Heart left ventricle (tissue), 16 donors: ENCODE data around the gene CIART. TPM values are rescaled to one million over a fixed set of nuclear protein-coding genes. Genes with fewer than 3 reads are reported as not detected.

Experiments
- ATAC-seq, 4 donors: fragments of 200-7000 bp; cut with Tn5 transposase; one replicate each; pipeline ENCODE4 v1.9.1; 2020 to 2022; ENCODE audit warnings: moderate library complexity in 4 of 4, mild to moderate bottlenecking in 3 of 4, moderate number of reproducible peaks in 1 of 4
- DNase-seq, 5 donors: peaks; one replicate each; pipeline ENCODE4 v3.0.0-alpha.2; 2020
- H3K27ac ChIP-seq, 12 donors: fragments of 200-600 bp; sonication (generic) in 4 of 12; one replicate each; pipeline versions ENCODE4 v1.5.0 to v1.8.0; 2016 to 2022; ENCODE audit warnings: mild to moderate bottlenecking in 2 of 12
- H3K27me3 ChIP-seq, 9 donors: fragments of 200-600 bp; sonication (generic) in 2 of 9; one replicate each; pipeline versions ENCODE4 v1.5.1 to v1.8.0; 2016 to 2022; ENCODE audit warnings: mild to moderate bottlenecking in 3 of 9
- H3K36me3 ChIP-seq, 9 donors: fragments of 200-600 bp; sonication (generic) in 2 of 9; one replicate each; pipeline versions ENCODE4 v1.5.0 to v1.8.0; 2018 to 2022; ENCODE audit warnings: mild to moderate bottlenecking in 2 of 9
- H3K4me1 ChIP-seq, 12 donors: fragments of 200-600 bp; sonication (generic) in 4 of 12; one replicate each; pipeline versions ENCODE4 v1.5.0 to v1.8.0; 2016 to 2022; ENCODE audit warnings: mild to moderate bottlenecking in 3 of 12
- H3K4me3 ChIP-seq, 12 donors: fragments of 200-600 bp; sonication (generic) in 4 of 12; one replicate each; pipeline versions ENCODE4 v1.5.0 to v1.8.0; 2017 to 2022; ENCODE audit warnings: mild to moderate bottlenecking in 9 of 12, moderate library complexity in 4 of 12
- H3K9me3 ChIP-seq, 12 donors: fragments of 200-600 bp; sonication (generic) in 4 of 12; one replicate each; pipeline versions ENCODE4 v1.5.0 to v1.8.0; 2016 to 2022; ENCODE audit warnings: mild to moderate bottlenecking in 1 of 12
- POLR2A ChIP-seq, 2 donors: fragments of 450-650 bp; IDR thresholded peaks; one replicate each; pipeline ENCODE4 v1.6.1; 2017; ENCODE audit warnings: antibody characterized with exemption in 2 of 2, mild to moderate bottlenecking in 2 of 2, moderate library complexity in 2 of 2
- WGBS, 4 donors: extraction: QIAGEN DNeasy Blood & Tissue Kit in 2 of 4; methylation state at CpG; one replicate each; pipeline versions ENCODE4 v1.1.5 to v1.1.7; 2013 to 2018; 5-methylcytosine and 5-hydroxymethylcytosine counted together
- intact Hi-C, 10 donors: fragments of 100-400 bp; cut with DNase I; formaldehyde crosslinking; loops; one replicate each; pipeline versions ENCODE4 v1.11.1 to v1.14.2; 2022
- polyA plus RNA-seq, 2 donors: library from polyadenylated mRNA; stranded (reverse); fragments of 200-250 nt; gene quantifications; one replicate each; pipeline ENCODE4 v1.2.3, GENCODE V29; 2013
- total RNA-seq, 9 donors: library from RNA; depleted of rRNA in 2 of 9; stranded (reverse); fragments of >200 nt in 2 of 9; fragmentation: NEBNext Ultra II Directional in 3 of 9; extraction: Animal tissue kit (Norgen Biotek cat#: 25700) in 3 of 9; gene quantifications; one replicate each; pipeline versions ENCODE4 v1.1.0 to v1.2.4, GENCODE V29; 2016 to 2023
- TF ChIP-seq, protein P1 (sequence below), 12 donors: fragments of 200-600 bp; sonication (generic) in 4 of 12; IDR thresholded peaks; one replicate each; pipeline versions ENCODE4 v1.5.0 to v1.8.0; 2018 to 2022; ENCODE audit warnings: antibody characterized with exemption in 12 of 12, mild to moderate bottlenecking in 5 of 12
- donor health status: ischemic (EF 13 %, LVEDD 7.1; RV severe dilation, severe dysfunction).
- donor health status: healthy with polysubstance abuse.
- donor health status: DM: no; HTN: yes; CAD: no.
- donor health status: DM: no; HTN: no; CAD: no.
- donor health status: ischemic (EF 25% LVEDD 6.9; RV normal size, moderate dysfunction).
- donor health status: ischemic (EF 25% LVEDD 5.7; RV mildly dilated, moderate dysfunction).
- donor health status: healthy.
- donor health status: DM: yes; HTN: yes; CAD: no.
- donor health status: ischemic (EF 35%, LVEDD 5.7; RV mildly dilated, moderate dysfunction).
- donor health status: nonischemic (EF 11% LVEDD 7.7; RV severe dilation, severe dysfunction).
- donor health status: DM: yes; HTN: yes; CAD: no.
- donor health status: PGD.
- donor health status: ischemic (EF 29% LVEDD 5.4; RV normal size, mild dysfunction).
- donor health status: nonischemic (EF 23%, LVEDD 6.1; RV moderate dilation, normal function).

The CIART gene
- total and polyA plus RNA-seq, 11 donors, result 2.3 to 23.9 (median 7.1) TPM

DNA sequence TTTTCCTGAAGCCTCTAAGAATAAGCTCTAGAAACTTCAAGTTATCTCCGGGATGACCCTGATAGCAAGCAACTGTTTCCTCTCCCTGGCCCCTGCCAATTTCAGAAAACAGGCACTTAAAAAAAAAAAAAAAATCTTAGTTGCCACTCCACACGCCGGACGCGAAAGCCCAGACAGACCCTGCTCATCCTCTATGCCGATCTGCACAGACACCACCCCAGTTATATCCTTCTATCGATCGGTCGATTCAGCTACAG is 48.1 kb upstream of the CIART start:
- Histone ChIP-seq H3K4me1 (peaks cover 0 to 18% (median 11%) of the 10 kb centered on the region in 12 donors), H3K27ac (peak overlapping the region; percentile 83 to 100 (median 98)), H3K36me3 (peaks cover 0 to 24% (median 19%) of the 10 kb centered on the region in 9 donors), H3K27me3 (no peaks in the 10 kb centered on the region), H3K4me3 (peak overlapping the region; percentile 78 to 99 (median 96)), H3K9me3 (no peaks in the 10 kb centered on the region)
- DNase-seq (no peak), ATAC-seq (peak in 2 of 4 donors; percentile 4 to 10)
- no peak for TF ChIP-seq POLR2A (IDR thresholded peaks at IDR 0.05)
- TF ChIP-seq, protein P1, sequence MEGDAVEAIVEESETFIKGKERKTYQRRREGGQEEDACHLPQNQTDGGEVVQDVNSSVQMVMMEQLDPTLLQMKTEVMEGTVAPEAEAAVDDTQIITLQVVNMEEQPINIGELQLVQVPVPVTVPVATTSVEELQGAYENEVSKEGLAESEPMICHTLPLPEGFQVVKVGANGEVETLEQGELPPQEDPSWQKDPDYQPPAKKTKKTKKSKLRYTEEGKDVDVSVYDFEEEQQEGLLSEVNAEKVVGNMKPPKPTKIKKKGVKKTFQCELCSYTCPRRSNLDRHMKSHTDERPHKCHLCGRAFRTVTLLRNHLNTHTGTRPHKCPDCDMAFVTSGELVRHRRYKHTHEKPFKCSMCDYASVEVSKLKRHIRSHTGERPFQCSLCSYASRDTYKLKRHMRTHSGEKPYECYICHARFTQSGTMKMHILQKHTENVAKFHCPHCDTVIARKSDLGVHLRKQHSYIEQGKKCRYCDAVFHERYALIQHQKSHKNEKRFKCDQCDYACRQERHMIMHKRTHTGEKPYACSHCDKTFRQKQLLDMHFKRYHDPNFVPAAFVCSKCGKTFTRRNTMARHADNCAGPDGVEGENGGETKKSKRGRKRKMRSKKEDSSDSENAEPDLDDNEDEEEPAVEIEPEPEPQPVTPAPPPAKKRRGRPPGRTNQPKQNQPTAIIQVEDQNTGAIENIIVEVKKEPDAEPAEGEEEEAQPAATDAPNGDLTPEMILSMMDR (IDR thresholded peaks at IDR 0.05), result no peak
- intact Hi-C loops, result no loop called here
- 0% methylated on average over 9 of the region's 9 CpGs for WGBS, 4 donors

DNA sequence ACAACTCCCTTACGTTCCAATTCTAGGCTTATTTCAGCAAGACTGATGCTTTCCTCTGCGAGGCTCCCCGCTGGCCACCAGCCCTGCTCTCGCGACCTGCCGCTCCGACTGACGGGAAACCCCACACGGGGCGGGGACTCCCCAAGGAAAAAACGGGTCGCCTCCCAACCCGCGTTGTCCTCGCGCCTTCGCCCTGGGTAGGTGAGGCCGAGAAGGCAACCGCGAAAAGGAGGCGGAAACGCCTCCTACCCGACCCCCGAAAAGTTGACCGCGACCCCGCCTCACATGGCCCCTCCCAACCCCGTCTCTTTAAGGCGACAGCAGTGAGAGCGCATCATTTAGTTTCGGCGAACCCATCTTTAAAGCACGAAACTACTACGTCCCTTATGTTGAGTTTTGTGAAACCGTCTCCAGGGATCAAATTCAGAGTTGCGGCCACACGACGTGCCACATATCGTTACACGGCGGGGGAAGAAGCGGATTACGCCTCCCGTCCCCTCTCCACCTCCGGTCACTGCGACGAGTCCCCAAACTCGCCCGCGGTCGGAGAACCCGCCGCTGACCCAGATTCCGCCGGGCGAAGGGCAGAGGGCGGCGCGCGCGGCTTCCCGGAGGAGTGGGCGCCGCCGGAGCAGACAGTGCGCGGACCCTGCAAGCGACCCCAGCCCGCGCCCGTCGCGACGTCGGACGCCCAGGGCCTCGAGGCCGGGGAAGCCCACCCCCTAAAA is 47.6 kb upstream of the CIART start:
- H3K4me3 ChIP-seq, result peak overlapping the region; percentile 78 to 99 (median 96)
- 0% methylated on average over 29 to 78 of the region's 78 CpGs for WGBS, 4 donors
- TF ChIP-seq, protein P1 (IDR thresholded peaks at IDR 0.05), result no peak
- peak in 1 of 2 donors; percentile 54 for TF ChIP-seq POLR2A (IDR thresholded peaks at IDR 0.05)
- H3K27me3 ChIP-seq, result no peaks in the 10 kb centered on the region
- peaks cover 0 to 18% (median 11%) of the 10 kb centered on the region in 12 donors for H3K4me1 ChIP-seq
- peak; percentile 24 to 73 (median 68) for ATAC-seq
- peaks cover 0 to 19% (median 14%) of the 10 kb centered on the region in 9 donors for H3K36me3 ChIP-seq
- H3K27ac ChIP-seq, result peak overlapping the region; percentile 83 to 100 (median 98)
- peak; percentile 85 to 92 (median 86) for DNase-seq
- no peaks in the 10 kb centered on the region for H3K9me3 ChIP-seq
- intact Hi-C loops, result loop anchor here in 1 of 10 donors (5.0 kb wide), 1 partner anchor 93 kb away; no protein-coding TSS in a partner anchor

DNA sequence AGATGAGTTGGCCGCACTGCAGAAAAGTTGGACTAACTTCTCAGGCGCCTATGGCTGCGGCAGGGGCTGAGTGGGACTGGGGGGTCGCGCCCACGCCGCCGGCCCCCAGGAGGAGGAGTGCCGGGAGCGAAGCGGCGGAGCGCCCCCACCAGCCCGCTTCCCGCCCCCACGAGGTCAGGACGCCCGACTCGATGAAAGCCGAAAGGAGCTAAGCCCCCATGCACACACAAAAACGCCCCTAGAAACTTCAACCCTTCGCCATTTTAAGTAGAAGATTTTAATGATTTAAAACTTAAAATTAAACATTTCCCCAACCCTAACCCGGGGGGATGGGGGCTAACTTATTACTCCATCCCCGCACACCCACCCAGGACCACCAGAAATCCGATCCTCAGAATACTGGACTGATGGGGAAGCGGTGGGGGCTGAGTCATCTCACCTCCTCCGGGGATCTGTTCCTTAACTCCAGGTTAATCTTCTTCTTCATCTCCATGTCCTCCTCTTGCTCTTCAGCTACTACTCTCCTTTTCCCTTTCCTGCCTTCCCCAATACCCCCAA is 47.0 kb upstream of the CIART start:
- WGBS, 4 donors, result 1% methylated on average over 10 to 27 of the region's 27 CpGs
- Histone ChIP-seq H3K27me3 (no peaks in the 10 kb centered on the region), H3K36me3 (peaks cover 0 to 13% (median 7%) of the 10 kb centered on the region in 9 donors), H3K4me3 (peak overlapping the region; percentile 78 to 99 (median 96)), H3K27ac (peak overlapping the region; percentile 83 to 100 (median 98)), H3K4me1 (peaks cover 0 to 18% (median 11%) of the 10 kb centered on the region in 12 donors), H3K9me3 (no peaks in the 10 kb centered on the region)
- no peak for TF ChIP-seq POLR2A (IDR thresholded peaks at IDR 0.05)
- TF ChIP-seq, protein P1 (IDR thresholded peaks at IDR 0.05), result peak in 3 of 12 donors; percentile 5 to 16 (median 16)
- intact Hi-C loops, result loop anchor here in 1 of 10 donors (5.0 kb wide), 1 partner anchor 92 kb away; no protein-coding TSS in a partner anchor
- ATAC-seq, result peak in 3 of 4 donors; percentile 6 to 32 (median 21)
- peak in 3 of 5 donors; percentile 47 to 69 (median 48) for DNase-seq
